IPS-20b (cell line): Measurements from ENCODE around the gene ODAM.
"Not testable (repeated sequence)": the region's sequence is repeated elsewhere in the genome, so short reads cannot be mapped to it uniquely, and the experiment has no call there.

Experiments
- H3K27ac ChIP-seq: one replicate; pipeline ENCODE4 v1.5.1; 2013; ENCODE audit warnings: low read length
- H3K27me3 ChIP-seq: 2 replicates; pipeline ENCODE4 v1.6.1; 2013; ENCODE audit warnings: mild to moderate bottlenecking, low read length, inconsistent platforms; ENCODE audit not compliant: insufficient read depth
- H3K36me3 ChIP-seq: 2 replicates; pipeline ENCODE4 v1.6.1; 2013; ENCODE audit warnings: low read depth, mild to moderate bottlenecking, inconsistent platforms, low read length, moderate library complexity; ENCODE audit not compliant: insufficient read depth
- H3K4me1 ChIP-seq: 2 replicates; pipeline ENCODE4 v1.6.1; 2013; ENCODE audit warnings: mild to moderate bottlenecking, control low read depth, inconsistent platforms, low read length, moderate library complexity; ENCODE audit not compliant: insufficient read depth
- H3K4me3 ChIP-seq: 2 replicates; pipeline ENCODE4 v1.5.1; 2013; ENCODE audit warnings: mild to moderate bottlenecking, low read length, inconsistent platforms
- H3K9ac ChIP-seq: 2 replicates; pipeline ENCODE4 v1.6.1; 2013; ENCODE audit warnings: low read depth, mild to moderate bottlenecking, inconsistent platforms, low read length, moderate library complexity
- H3K9me3 ChIP-seq: 2 replicates; pipeline ENCODE4 v1.6.1; 2013; ENCODE audit warnings: mild to moderate bottlenecking, low read depth, low read length, inconsistent platforms; ENCODE audit not compliant: insufficient read depth

The ODAM gene

DNA sequence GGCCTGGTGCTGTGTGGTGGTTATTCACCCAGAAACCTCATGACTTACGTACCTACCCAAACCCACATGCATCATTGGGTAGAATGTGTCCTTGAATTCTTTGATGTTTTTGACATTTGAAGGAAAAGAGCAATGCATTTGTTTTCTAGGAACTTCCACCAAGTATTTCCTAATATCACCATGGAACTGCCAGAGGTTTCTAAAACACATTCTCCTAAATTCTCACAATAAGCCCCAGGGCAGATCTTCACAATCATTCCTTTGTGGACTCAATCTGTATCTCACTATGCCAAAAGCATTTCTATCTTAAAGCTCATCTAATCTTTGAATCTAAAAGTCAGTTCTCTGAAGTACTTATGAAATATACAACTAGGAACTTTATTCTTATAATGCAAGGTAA lies 8.3 kb upstream of the ODAM start:
- Histone ChIP-seq H3K9me3 (no peaks in the 10 kb centered on the region), H3K27ac (no peak overlapping the region), H3K9ac (no peak overlapping the region), H3K4me3 (no peak overlapping the region), H3K4me1 (no peaks in the 10 kb centered on the region), H3K36me3 (no peaks in the 10 kb centered on the region), H3K27me3 (no peaks in the 10 kb centered on the region)

- Histone ChIP-seq H3K9me3 (no peaks in the 10 kb centered on the region), H3K36me3 (no peaks in the 10 kb centered on the region), H3K9ac (no peak overlapping the region), H3K4me1 (no peaks in the 10 kb centered on the region), H3K4me3 (no peak overlapping the region), H3K27ac (no peak overlapping the region), H3K27me3 (no peaks in the 10 kb centered on the region)
Observed at GRCh38 chr4:70190579-70190978, 4.9 kb upstream of the ODAM start.

DNA sequence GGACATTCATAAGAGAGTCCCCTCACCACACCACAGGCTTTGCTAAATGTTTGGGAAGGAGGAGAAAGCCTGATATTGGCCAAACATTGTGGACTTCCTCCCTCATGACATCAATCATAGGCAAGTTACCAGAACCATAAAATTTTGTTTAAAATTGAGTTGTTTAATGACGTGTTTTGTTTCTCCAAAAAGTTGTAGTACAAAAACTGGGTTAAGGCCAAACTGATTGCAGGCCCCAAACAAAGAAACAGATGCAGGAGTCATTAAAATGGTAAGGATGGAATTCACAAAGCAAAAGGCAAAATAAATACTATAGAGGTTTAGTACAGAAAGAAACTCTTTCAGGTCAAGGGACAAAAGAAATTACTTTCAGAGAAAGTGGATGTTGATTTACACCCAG lies 3.9 kb upstream of the ODAM start:
- no peaks in the 10 kb centered on the region for H3K36me3 ChIP-seq
- H3K4me1 ChIP-seq: no peaks in the 10 kb centered on the region
- H3K4me3 ChIP-seq: no peak overlapping the region
- no peaks in the 10 kb centered on the region for H3K9me3 ChIP-seq
- H3K9ac ChIP-seq: no peak overlapping the region
- no peaks in the 10 kb centered on the region for H3K27me3 ChIP-seq
- H3K27ac ChIP-seq: no peak overlapping the region

- Histone ChIP-seq H3K27me3 (no peaks in the 10 kb centered on the region), H3K27ac (no peak overlapping the region), H3K9ac (no peak overlapping the region), H3K36me3 (no peaks in the 10 kb centered on the region), H3K9me3 (no peaks in the 10 kb centered on the region), H3K4me1 (peaks cover 3% of the 10 kb centered on the region; the same call in 1 of the 2 replicates), H3K4me3 (no peak overlapping the region)
Observed at GRCh38 chr4:70192895-70193294, 2.6 kb upstream of the ODAM start.

DNA sequence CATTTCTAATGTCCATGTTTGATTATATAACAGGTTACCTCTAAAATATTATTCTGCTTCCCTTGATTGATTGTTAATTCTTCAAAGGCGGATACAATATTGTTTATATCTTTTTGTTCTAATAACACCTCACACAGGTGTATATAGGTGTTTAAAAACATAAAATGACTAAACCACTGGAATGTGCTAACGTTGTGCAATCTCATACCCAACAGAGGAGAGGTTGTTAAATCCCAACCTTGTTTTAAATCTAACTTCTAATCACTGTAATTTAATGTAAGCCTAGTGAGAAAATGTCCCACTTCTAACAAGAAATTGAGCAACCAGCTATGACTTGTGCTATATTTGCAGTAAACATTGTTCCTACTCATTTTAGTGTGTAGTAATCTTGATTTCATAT lies 1.3 kb downstream of the ODAM start:
- H3K4me3 ChIP-seq: no peak overlapping the region
- H3K4me1 ChIP-seq: peaks cover 3% of the 10 kb centered on the region; the same call in 1 of the 2 replicates
- no peaks in the 10 kb centered on the region for H3K9me3 ChIP-seq
- no peaks in the 10 kb centered on the region for H3K27me3 ChIP-seq
- no peak overlapping the region for H3K9ac ChIP-seq
- H3K27ac ChIP-seq: no peak overlapping the region
- H3K36me3 ChIP-seq: no peaks in the 10 kb centered on the region

DNA sequence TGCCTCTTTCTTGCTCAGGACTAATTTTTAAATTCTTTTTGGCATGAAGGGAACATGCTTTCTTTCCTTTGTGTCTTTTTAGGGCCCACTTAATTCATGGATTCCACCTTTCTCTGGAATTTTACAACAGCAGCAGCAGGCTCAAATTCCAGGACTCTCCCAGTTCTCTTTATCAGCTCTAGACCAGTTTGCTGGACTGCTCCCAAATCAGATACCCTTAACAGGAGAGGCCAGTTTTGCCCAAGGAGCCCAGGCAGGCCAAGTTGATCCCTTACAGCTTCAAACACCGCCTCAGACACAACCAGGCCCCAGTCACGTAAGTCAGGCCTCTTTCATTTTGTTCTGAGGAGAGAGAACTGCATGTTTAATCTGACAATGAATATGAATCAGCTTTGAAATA lies 2.3 kb downstream of the ODAM start:
- H3K4me1 ChIP-seq: peaks cover 3% of the 10 kb centered on the region; the same call in 1 of the 2 replicates
- 0 out of 2 replicates have a peak overlapping the region, but pooled peaks have one; percentile 6 for H3K9ac ChIP-seq
- no peaks in the 10 kb centered on the region for H3K9me3 ChIP-seq
- no peaks in the 10 kb centered on the region for H3K36me3 ChIP-seq
- no peaks in the 10 kb centered on the region for H3K27me3 ChIP-seq
- no peak overlapping the region for H3K4me3 ChIP-seq
- H3K27ac ChIP-seq: no peak overlapping the region

- no peak overlapping the region for H3K27ac ChIP-seq
- H3K4me3 ChIP-seq: no peak overlapping the region
- H3K36me3 ChIP-seq: no peaks in the 10 kb centered on the region
- no peak overlapping the region for H3K9ac ChIP-seq
- no peaks in the 10 kb centered on the region for H3K9me3 ChIP-seq
- H3K4me1 ChIP-seq: no peaks in the 10 kb centered on the region; the same call in 1 of the 2 replicates
- H3K27me3 ChIP-seq: no peaks in the 10 kb centered on the region
Observed at GRCh38 chr4:70203601-70204000, 8.1 kb downstream of the ODAM start.

- H3K27ac ChIP-seq, H3K4me1 ChIP-seq, H3K27me3 ChIP-seq, H3K36me3 ChIP-seq, H3K9ac ChIP-seq, H3K4me3 ChIP-seq, H3K9me3 ChIP-seq: not testable (repeated sequence)
Observed at GRCh38 chr4:70212752-70213151, 17.2 kb downstream of the ODAM start.

- not testable (repeated sequence) for H3K27ac ChIP-seq, H3K36me3 ChIP-seq, H3K27me3 ChIP-seq, H3K4me3 ChIP-seq, H3K9ac ChIP-seq, H3K4me1 ChIP-seq, H3K9me3 ChIP-seq
Observed at GRCh38 chr4:70216109-70216508, 20.6 kb downstream of the ODAM start.

- H3K36me3 ChIP-seq, H3K9ac ChIP-seq, H3K4me3 ChIP-seq, H3K27ac ChIP-seq, H3K4me1 ChIP-seq, H3K27me3 ChIP-seq, H3K9me3 ChIP-seq: not testable (repeated sequence)
Observed at GRCh38 chr4:70216550-70216949, 21.0 kb downstream of the ODAM start.

DNA sequence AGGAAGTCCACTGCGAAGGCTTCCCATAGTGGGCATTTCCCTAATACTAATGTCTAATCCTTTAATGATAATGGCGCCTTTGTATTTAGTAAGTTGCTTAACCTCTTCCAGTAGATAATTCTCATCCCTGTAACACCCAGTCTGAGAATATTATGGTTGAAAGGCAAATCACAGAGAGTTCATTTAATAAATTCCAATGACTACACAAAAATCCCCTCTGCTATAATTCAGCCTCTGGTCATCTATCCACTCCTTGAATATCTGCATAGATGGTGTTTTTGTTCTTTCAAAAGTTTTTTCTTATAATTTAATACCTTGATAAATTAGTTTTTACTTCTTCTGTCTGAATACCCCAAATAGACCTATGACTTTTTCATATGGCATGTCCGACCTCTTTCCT lies 25.9 kb downstream of the ODAM start:
- not testable (repeated sequence) for H3K4me3 ChIP-seq, H3K4me1 ChIP-seq, H3K27ac ChIP-seq, H3K9ac ChIP-seq, H3K9me3 ChIP-seq, H3K27me3 ChIP-seq, H3K36me3 ChIP-seq

GRCh38 chr4:70221818-70222217 lies 26.3 kb downstream of the ODAM start:
- not testable (repeated sequence) for H3K9ac ChIP-seq, H3K4me3 ChIP-seq, H3K36me3 ChIP-seq, H3K9me3 ChIP-seq, H3K27ac ChIP-seq, H3K27me3 ChIP-seq, H3K4me1 ChIP-seq

GRCh38 chr4:70225824-70226223 lies 30.3 kb downstream of the ODAM start, which contains the start of gene FDCSP:
FDCSP (plus strand) TSS chr4:70226124; CDS start chr4:70231195, 5,071 bp downstream.
- H3K4me3 ChIP-seq: no peak within 1 kb of the TSS
- no peaks in the 10 kb centered on the region for H3K36me3 ChIP-seq
- H3K9ac ChIP-seq: no peak within 1 kb of the TSS
- H3K27me3 ChIP-seq: no peaks in the 10 kb centered on the region
- no peaks in the 10 kb centered on the region for H3K4me1 ChIP-seq
- H3K27ac ChIP-seq: no peak within 1 kb of the TSS
- H3K9me3 ChIP-seq: no peaks in the 10 kb centered on the region
